ENCODE measurements around the gene FCRLA.
"Not testable (repeated sequence)": the region's sequence is repeated elsewhere in the genome, so short reads cannot be mapped to it uniquely, and the experiment has no call there.

DNA sequence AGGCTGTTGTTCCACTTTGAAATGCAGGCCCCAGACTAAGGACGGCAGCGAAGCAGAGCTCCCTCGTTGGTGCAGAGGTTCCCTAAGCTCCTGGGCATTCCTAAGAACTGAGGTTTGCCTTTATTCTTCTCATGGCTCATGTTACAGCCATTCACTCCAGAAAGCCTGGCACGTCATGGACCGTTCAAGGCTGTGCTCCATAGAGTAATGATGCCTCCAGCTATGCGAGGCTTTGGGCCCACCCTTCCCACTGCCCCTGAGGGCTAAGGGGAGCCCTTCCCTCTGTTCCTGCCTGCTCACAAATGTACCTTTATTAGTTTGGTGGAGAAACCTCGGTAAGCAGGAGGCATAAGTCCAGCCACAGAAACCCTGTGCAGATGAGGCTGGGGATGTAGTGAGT, 33.6 kb upstream of the FCRLA start:
- TF ChIP-seq, protein P1, sequence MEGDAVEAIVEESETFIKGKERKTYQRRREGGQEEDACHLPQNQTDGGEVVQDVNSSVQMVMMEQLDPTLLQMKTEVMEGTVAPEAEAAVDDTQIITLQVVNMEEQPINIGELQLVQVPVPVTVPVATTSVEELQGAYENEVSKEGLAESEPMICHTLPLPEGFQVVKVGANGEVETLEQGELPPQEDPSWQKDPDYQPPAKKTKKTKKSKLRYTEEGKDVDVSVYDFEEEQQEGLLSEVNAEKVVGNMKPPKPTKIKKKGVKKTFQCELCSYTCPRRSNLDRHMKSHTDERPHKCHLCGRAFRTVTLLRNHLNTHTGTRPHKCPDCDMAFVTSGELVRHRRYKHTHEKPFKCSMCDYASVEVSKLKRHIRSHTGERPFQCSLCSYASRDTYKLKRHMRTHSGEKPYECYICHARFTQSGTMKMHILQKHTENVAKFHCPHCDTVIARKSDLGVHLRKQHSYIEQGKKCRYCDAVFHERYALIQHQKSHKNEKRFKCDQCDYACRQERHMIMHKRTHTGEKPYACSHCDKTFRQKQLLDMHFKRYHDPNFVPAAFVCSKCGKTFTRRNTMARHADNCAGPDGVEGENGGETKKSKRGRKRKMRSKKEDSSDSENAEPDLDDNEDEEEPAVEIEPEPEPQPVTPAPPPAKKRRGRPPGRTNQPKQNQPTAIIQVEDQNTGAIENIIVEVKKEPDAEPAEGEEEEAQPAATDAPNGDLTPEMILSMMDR (conservative IDR thresholded peaks at IDR 0.05 in 1 of 2, IDR thresholded peaks at IDR 0.05 in 1 of 2; ENCODE audit: extremely low read depth in 1 of 2, insufficient read depth in 1 of 2, low read depth in 1 of 2, low read length in 2 of 2), result not testable (repeated sequence)
- TF ChIP-seq EZH2 (IDR thresholded peaks at IDR 0.05; ENCODE audit: borderline replicate concordance, low read length), result not testable (repeated sequence)
